HK-2 (cell line): Measurements from ENCODE around the gene UBXN7.
A peak's percentile ranks its signal among the peaks of the same experiment; 100 is the strongest.
"Not testable (repeated sequence)": the region's sequence is repeated elsewhere in the genome, so short reads cannot be mapped to it uniquely, and the experiment has no call there.

ENCODE experiments used
- DNase-seq: peaks from one replicate; pipeline ENCODE4 v3.0.0-alpha.2; 2018; ENCODE audit not compliant: unreplicated experiment

The UBXN7 gene

DNA sequence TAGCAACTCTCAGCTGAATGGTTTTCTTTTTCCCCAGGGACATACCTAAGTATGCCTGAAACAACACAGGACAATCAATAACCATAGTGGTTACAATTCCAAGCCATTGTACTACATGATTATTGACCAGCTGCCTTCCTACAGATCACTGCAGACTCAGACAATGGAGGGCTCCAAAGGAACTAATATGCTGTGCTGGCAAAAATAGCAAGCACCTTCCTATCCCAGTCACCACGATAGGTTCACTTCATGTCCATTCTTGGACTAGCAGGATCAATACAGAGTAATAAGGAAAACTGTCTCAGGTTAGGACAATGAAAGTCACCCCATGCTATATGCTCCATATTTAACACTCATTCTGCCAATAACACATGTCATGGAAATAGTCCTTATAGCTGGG is 76.6 kb downstream of the UBXN7 start:
- no peak for DNase-seq

GRCh38 chr3:196354132-196354531 is 78.1 kb downstream of the UBXN7 start:
- DNase-seq, result no peak

DNA sequence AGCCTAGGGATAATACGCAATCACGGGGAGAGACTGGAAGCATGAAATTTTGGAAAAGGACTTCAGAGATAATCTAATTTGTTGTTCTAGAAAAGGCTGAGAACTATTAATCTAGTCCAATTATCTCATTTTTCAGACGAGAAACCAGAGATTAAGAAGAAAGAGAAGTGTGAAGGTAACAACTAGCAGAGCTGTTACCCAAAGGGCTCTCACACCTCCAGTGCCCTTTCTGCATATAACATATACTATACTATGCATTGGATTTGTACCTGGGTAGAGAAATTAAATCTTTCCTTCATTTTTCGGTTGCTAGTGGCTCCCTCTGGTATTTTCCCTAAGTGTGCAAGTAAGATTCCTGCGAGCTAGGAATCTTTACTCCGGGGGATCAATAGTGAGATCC is 80.7 kb downstream of the UBXN7 start:
- no peak for DNase-seq

DNA sequence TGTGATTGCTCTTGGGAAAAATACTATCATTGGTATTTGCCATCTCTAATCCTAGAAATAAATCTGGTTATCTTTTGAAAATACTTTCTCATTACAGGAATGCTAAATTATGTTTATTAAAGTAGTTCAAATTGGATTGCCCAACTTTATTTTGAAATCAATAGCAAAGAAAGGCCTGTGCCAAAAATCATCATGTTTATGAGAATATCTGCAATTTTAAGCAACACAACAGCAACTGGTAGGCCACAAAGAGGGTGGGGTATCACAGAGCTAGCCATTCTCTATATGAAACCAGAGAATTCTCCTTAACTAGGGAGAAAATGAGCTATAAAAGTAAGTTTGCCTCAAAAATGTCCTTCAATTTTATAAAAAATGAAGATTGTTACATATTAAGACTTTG is 82.2 kb downstream of the UBXN7 start:
- DNase-seq, result no peak

DNA sequence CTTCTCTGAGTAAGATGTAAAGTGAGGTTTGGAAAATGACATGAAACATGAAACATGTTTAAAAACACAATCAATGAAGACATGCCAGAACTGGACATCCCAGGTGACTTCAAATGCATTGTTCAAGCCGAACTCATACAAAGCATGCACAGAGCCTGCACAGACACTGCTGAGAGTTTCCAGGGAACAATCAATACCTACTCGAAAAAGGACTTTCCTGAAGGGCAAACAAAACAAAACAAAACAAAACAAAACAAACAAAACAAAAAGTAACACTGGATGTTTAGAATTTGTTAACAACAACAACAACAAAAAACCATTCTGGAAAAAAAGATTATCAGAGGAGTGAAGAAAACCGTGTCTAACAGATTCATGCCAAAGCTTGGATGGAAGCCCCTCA is 83.5 kb downstream of the UBXN7 start:
- DNase-seq, result no peak

GRCh38 chr3:196344663-196345062 is 87.6 kb downstream of the UBXN7 start:
- no peak for DNase-seq

GRCh38 chr3:196343917-196344316 is 88.3 kb downstream of the UBXN7 start:
- DNase-seq, result not testable (repeated sequence)

DNA sequence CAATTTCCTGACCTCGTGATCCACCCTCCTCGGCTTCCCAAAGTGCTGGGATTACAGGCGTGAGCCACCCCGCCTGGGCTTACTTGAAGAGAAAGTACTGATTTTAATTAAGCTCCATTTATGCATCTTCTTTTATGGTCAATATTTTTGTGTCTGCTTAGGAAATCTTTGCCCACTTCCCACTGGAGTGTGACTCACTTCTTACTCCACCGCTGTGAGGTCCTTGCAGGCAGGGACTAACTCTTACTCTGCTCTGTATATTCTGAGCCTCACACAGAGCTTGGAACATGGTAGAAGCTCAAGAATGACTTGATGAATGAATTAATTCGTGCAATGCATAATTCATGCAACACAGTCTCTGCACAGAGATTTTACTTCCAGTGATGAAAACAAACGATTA is 91.1 kb downstream of the UBXN7 start:
- DNase-seq, result peak; percentile 22

GRCh38 chr3:196340466-196340865 is 91.8 kb downstream of the UBXN7 start:
- DNase-seq, result no peak

DNA sequence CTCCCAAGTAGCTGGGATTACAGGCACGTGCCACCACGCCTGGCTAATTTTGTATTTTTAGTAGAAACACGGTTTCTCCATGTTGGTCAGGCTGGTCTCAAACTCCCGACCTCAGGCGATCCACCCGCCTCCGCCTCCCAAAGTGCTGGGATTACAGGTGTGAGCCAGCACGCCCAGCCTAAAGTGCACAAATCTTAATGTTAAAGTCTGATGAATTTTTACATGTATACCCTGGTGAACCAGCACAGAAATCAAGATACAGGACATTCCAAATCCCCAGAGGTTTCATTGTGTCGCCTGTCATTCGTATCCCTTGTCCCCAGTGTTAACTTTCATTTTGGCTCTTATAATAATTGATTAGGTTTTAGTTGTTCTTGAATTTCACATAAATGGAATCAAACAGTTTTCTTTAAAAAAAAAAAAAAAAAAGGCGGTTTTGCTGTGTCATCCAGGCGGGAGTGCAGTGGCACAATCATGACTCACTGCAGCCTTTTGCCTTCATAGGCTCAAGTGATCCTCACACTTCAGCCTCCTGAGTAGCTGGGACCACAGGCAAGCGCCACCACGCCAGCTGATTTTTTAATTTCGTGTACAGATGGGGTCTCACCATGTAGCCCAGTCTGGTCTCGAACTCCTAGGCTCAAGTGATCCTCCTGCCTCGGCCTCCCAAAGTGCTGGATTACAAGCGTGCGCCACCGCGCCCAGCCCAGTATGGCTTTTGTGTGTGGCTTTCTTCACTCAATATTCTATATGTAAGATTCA is 92.6 kb downstream of the UBXN7 start:
- peak; percentile 54 for DNase-seq

- no peak for DNase-seq
Observed at GRCh38 chr3:196339044-196339443, 93.2 kb downstream of the UBXN7 start.

- no peak for DNase-seq
Observed at GRCh38 chr3:196336319-196337145, 95.7 kb downstream of the UBXN7 start.

- DNase-seq, result no peak
Observed at GRCh38 chr3:196335503-196335948, 96.7 kb downstream of the UBXN7 start.

DNA sequence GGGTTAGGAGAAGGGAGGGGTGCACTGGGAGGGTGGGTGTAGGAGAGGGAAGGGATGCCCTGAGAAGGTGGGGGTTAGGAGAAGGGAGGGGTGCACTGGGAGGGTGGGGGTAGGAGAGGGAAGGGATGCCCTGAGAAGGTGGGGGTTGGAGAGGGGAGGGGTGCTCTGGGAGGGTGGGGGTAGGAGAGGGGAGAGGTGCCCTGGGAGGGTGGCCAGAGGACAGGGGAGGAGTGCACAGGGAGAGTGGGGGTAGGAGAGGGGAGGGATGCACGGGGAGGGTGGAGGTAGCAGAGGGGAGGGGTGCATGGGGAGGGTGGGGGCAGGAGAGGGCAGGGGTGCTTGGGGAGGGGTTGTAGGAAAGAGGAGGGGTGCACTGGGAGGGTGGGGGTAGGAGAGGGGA is 97.2 kb downstream of the UBXN7 start:
- no peak for DNase-seq

GRCh38 chr3:196332168-196332567 is 100.1 kb downstream of the UBXN7 start:
- DNase-seq, result no peak

GRCh38 chr3:196327405-196327804 is 104.8 kb downstream of the UBXN7 start:
- no peak for DNase-seq

- DNase-seq, result no peak
Observed at GRCh38 chr3:196326936-196327335, 105.3 kb downstream of the UBXN7 start.

DNA sequence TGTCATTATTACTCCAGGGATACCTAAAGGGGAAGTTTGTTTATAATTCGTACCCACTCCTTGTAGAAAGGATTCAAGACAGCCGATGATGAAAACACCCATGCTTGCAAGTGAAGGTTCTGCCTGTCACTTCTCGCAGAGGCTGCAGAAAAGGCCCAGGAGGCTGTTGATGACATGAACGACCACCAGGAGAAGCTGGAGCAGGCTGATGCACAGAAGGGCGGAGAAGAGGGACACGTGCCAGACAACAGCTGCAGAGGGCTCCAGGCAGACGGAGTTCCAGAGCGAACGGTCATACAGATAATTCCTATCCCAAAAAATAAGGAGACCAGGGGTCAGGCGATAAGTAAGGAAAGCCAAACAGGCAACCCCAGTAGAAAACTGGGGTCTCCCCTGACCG is 108.5 kb downstream of the UBXN7 start:
- no peak for DNase-seq

GRCh38 chr3:196323016-196323415 is 109.2 kb downstream of the UBXN7 start:
- DNase-seq, result no peak

DNA sequence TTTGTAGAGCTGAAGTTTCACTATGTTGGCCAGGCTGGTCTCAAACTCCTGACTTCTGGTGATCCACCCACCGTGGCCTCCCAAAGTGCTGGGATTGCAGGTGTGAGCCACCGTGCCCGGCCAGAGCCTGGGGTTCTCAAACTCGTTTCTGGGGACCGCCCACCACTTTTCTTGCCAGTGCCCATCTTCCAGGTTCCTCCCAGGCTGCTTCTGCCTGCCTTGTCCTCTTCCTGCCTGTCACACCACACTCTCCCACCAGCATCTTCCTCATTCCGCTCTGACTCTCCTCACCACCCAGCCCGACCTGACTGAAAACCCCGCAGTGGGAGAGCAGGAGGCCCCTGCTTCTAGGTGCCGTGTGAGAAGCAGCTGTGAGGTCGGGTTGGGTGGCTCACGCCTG is 111.1 kb downstream of the UBXN7 start:
- DNase-seq, result no peak

GRCh38 chr3:196320137-196320536 is 112.1 kb downstream of the UBXN7 start:
- DNase-seq, result peak; percentile 17

DNA sequence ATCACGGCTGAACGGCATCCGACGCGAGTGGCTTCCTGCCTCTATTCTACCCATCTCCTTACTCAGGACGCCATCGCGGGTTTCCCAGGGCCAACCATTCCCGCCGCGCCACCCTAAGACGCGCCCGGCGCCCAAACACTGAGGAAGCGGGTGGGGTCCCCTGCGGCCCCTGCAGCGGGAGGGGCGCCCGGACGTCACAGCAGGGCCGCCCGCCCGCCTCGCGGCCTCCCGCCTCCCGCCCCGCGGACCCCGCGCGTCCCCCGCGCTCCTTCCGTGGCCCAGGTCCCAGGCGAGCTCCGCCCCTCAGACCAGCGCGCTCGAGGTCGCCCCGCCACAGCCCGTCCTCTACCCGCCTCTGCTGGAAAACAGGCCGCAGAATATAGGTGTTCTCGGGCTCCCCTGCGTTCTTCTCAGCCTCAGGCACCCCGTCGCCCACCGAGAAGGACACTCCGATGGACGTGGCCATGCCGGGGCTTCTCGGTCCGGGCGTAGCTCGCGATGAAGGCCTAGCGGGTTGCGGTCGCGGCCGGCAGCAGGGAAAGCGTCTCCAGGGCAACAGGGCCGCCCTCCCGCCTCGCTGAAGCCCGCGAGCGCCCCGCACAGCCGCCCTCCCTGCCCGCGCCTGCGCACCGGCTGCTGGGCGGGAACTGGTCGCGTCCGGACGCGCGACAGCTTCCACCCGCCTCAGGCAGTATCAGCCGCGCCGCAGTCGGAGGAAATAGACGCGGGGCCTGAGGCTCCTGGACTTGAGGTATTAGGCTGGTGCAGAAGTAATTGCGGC is 114.3 kb downstream of the UBXN7 start, which contains the start of gene DYNLT2B:
Gene DYNLT2B, minus strand, starts transcription at position 554 of the 781 bp plus-strand sequence. Its CDS starts 88 bp downstream, at position 466.
- DNase-seq, result peak; percentile 95
